ENCODE data around the gene ZMYND8.
"Not testable (repeated sequence)": the region's sequence is repeated elsewhere in the genome, so short reads cannot be mapped to it uniquely, and the experiment has no call there.

ZMYND8 gene

DNA sequence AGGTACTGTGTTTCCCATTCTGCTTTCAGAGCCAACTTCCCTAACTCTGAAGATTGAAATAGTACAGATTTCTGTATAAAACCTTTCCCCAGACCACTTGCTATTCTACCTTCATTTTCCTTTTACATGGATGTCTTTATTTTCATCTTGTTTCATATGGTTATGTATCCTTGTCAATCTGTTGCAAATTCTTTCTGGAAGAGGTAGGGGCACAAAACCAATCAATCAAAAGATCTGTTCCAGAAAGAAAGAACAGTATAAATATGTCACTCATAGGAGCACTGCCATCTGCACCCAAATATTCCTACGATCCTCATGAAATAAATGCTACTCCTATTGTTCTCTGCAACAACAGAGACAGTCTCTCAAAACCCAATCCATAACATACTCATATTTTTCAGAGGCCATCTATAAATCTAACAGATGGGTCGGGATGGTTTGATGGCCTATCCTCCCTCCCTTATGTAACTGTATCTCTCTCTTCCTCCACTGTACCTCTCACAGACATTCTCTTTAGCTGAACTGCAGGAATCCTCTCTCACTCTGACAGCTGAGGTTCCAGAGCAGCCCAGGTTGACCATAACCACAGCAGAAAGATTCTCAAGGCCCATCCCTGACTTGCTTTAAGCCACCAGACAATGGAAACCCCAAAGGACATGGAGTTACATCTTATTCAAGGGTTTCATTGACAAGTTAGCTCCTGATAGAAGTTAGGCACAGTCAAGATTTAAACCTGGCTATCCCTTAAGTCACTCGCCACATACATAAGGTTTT is 112.8 kb downstream of the ZMYND8 start:
- no peak overlapping the region for H3K4me3 ChIP-seq (ENCODE audit: low read depth in 1 of 2, low read length in 2 of 2)
- peaks cover 0 to 8% of the 10 kb centered on the region in 2 donors for H3K4me1 ChIP-seq (ENCODE audit: control insufficient read depth in 1 of 2, insufficient read depth in 2 of 2, low read length in 2 of 2)
- no peak overlapping the region for H3K27ac ChIP-seq (ENCODE audit: low read length)
- peaks cover 26 to 48% of the 10 kb centered on the region in 2 donors for H3K36me3 ChIP-seq (ENCODE audit: control insufficient read depth in 1 of 2, insufficient read depth in 2 of 2, low read length in 2 of 2)
- no peaks in the 10 kb centered on the region for H3K27me3 ChIP-seq (ENCODE audit: low read depth, low read length)
- H3K9me3 ChIP-seq (ENCODE audit: control insufficient read depth in 1 of 2, low read length in 2 of 2), result no peaks in the 10 kb centered on the region

DNA sequence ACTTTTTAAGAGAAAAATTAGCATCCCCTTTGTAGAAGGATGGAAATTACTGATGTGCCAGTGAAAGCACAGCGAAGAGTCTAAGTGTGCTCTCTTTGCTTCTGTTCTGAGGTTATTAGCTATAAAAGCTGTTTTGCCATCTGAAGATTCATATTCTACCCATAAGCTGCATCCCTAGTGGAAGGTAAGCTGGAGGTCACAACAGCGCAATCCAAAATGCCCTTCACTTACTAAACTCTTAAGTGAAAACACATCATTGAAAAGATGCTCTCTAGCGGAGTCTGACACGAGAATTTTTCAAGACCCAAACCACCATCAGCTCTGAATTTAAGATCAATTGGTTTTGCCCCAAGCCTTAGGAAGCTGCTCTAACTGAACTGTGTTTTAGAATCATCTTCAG is 113.5 kb downstream of the ZMYND8 start:
- no peaks in the 10 kb centered on the region for H3K9me3 ChIP-seq (ENCODE audit: control insufficient read depth in 1 of 2, low read length in 2 of 2)
- no peaks in the 10 kb centered on the region for H3K27me3 ChIP-seq (ENCODE audit: low read depth, low read length)
- no peak overlapping the region for H3K4me3 ChIP-seq (ENCODE audit: low read depth in 1 of 2, low read length in 2 of 2)
- H3K36me3 ChIP-seq (ENCODE audit: control insufficient read depth in 1 of 2, insufficient read depth in 2 of 2, low read length in 2 of 2), result peaks cover 26 to 44% of the 10 kb centered on the region in 2 donors
- H3K4me1 ChIP-seq (ENCODE audit: control insufficient read depth in 1 of 2, insufficient read depth in 2 of 2, low read length in 2 of 2), result peaks cover 0 to 8% of the 10 kb centered on the region in 2 donors
- no peak overlapping the region for H3K27ac ChIP-seq (ENCODE audit: low read length)

DNA sequence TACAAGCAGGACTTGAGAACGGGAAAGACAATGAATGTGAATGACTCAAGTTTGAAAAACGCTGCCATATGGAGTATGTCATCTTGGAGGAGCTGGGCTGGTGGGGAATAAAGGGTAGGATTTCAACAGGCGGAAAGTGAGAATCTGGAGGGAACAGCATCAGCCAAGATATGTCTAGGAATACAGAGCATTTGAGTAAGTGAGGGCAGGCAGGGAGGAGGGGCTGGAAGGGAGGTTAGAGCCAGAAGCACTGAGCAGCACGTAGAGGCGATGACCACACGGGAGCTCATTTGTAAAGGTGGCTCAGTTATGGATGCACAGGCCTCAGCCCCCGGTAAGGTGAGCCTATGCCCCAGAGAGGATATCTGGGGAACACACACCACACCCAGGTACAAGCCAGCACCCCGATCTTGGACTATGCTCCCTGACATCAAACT is 115.1 kb downstream of the ZMYND8 start:
- H3K4me1 ChIP-seq (ENCODE audit: control insufficient read depth in 1 of 2, insufficient read depth in 2 of 2, low read length in 2 of 2), result peaks cover 0 to 8% of the 10 kb centered on the region in 2 donors
- no peak overlapping the region for H3K4me3 ChIP-seq (ENCODE audit: low read depth in 1 of 2, low read length in 2 of 2)
- H3K9me3 ChIP-seq (ENCODE audit: control insufficient read depth in 1 of 2, low read length in 2 of 2), result no peaks in the 10 kb centered on the region
- H3K36me3 ChIP-seq (ENCODE audit: control insufficient read depth in 1 of 2, insufficient read depth in 2 of 2, low read length in 2 of 2), result peaks cover 30 to 43% of the 10 kb centered on the region in 2 donors
- no peaks in the 10 kb centered on the region for H3K27me3 ChIP-seq (ENCODE audit: low read depth, low read length)
- no peak overlapping the region for H3K27ac ChIP-seq (ENCODE audit: low read length)

- not testable (repeated sequence) for H3K4me1 ChIP-seq (ENCODE audit: control insufficient read depth in 1 of 2, insufficient read depth in 2 of 2, low read length in 2 of 2); H3K9me3 ChIP-seq (ENCODE audit: control insufficient read depth in 1 of 2, low read length in 2 of 2); H3K4me3 ChIP-seq (ENCODE audit: low read depth in 1 of 2, low read length in 2 of 2); H3K27me3 ChIP-seq (ENCODE audit: low read depth, low read length); H3K27ac ChIP-seq (ENCODE audit: low read length)
- peaks cover 31 to 44% of the 10 kb centered on the region in 2 donors for H3K36me3 ChIP-seq (ENCODE audit: control insufficient read depth in 1 of 2, insufficient read depth in 2 of 2, low read length in 2 of 2)
Measured at GRCh38 chr20:47240096-47240495, 116.4 kb downstream of the ZMYND8 start.

DNA sequence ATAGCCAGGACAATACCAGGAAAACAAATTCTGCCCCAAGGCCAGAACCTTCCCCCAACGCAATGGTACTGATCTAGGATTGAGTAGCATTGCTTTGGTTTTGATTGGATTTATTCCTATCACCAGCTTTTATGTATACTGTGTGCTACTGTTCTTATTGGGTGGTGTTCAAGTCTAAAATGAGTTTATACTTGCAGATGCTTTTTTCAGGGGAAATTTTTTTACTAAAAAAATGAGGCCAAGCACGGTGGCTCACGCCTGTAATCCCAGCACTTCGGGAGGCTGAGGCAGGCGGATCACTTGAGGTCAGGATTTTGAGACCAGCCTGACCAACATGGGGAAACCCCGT is 116.8 kb downstream of the ZMYND8 start:
- H3K27me3 ChIP-seq (ENCODE audit: low read depth, low read length), result no peaks in the 10 kb centered on the region
- H3K9me3 ChIP-seq (ENCODE audit: control insufficient read depth in 1 of 2, low read length in 2 of 2), result no peaks in the 10 kb centered on the region
- no peak overlapping the region for H3K4me3 ChIP-seq (ENCODE audit: low read depth in 1 of 2, low read length in 2 of 2)
- peaks cover 33 to 43% of the 10 kb centered on the region in 2 donors for H3K36me3 ChIP-seq (ENCODE audit: control insufficient read depth in 1 of 2, insufficient read depth in 2 of 2, low read length in 2 of 2)
- peaks cover 0 to 8% of the 10 kb centered on the region in 2 donors for H3K4me1 ChIP-seq (ENCODE audit: control insufficient read depth in 1 of 2, insufficient read depth in 2 of 2, low read length in 2 of 2)
- H3K27ac ChIP-seq (ENCODE audit: low read length), result no peak overlapping the region

DNA sequence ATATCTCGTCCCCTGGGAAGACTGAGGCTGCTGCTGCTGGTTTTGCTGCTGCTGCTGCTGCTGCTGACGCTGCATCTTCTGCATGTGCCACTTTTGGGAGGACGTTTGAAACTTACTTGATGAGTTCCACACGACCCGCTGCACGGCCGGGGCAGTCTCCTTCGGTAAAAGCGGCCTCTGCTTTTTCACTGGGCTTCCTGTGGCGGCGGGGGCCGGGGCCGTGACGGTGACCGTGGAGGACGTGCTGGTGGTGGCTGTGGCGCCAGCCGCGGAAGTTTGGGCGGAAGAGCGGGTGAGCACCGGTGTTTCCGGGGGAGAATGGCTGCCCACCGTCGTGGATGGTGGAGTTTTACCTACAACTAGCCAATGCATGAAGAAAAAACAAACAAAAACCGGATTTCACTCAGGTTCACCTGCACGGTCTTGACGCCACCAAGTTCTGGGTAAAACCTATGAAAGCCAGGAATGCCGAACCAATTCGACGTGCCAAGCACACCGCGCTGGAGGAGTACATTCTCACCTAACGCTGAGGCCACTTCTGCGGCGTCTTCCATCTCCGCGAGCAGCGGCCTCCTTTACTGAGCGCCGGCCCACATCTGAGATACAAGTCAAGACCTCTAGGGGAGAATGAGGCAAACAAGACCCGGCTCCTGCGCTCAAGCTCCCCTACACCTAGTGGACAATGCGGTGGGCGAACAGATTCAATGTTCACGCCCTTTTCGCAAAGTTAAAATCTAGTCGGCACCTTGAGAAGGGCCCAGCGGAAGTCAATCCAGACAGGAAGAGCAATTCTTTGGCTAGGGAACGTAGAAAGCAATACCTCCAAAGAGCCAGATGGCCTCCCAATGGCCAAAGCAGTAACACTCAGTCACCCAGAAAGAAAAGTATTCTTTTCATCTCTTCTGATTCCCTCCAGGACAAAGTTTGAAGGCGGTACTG is 117.5 kb downstream of the ZMYND8 start:
- no peak overlapping the region for H3K4me3 ChIP-seq (ENCODE audit: low read depth in 1 of 2, low read length in 2 of 2)
- no peak overlapping the region for H3K27ac ChIP-seq (ENCODE audit: low read length)
- no peaks in the 10 kb centered on the region for H3K9me3 ChIP-seq (ENCODE audit: control insufficient read depth in 1 of 2, low read length in 2 of 2)
- H3K27me3 ChIP-seq (ENCODE audit: low read depth, low read length), result no peaks in the 10 kb centered on the region
- peaks cover 0 to 8% of the 10 kb centered on the region in 2 donors for H3K4me1 ChIP-seq (ENCODE audit: control insufficient read depth in 1 of 2, insufficient read depth in 2 of 2, low read length in 2 of 2)
- H3K36me3 ChIP-seq (ENCODE audit: control insufficient read depth in 1 of 2, insufficient read depth in 2 of 2, low read length in 2 of 2), result peaks cover 39 to 50% of the 10 kb centered on the region in 2 donors

- H3K27me3 ChIP-seq (ENCODE audit: low read depth, low read length), result no peaks in the 10 kb centered on the region
- no peak overlapping the region for H3K27ac ChIP-seq (ENCODE audit: low read length)
- H3K36me3 ChIP-seq (ENCODE audit: control insufficient read depth in 1 of 2, insufficient read depth in 2 of 2, low read length in 2 of 2), result peaks cover 48 to 59% of the 10 kb centered on the region in 2 donors
- peaks cover 0 to 8% of the 10 kb centered on the region in 2 donors for H3K4me1 ChIP-seq (ENCODE audit: control insufficient read depth in 1 of 2, insufficient read depth in 2 of 2, low read length in 2 of 2)
- no peaks in the 10 kb centered on the region for H3K9me3 ChIP-seq (ENCODE audit: control insufficient read depth in 1 of 2, low read length in 2 of 2)
- H3K4me3 ChIP-seq (ENCODE audit: low read depth in 1 of 2, low read length in 2 of 2), result no peak overlapping the region
Measured at GRCh38 chr20:47237715-47238114, 118.8 kb downstream of the ZMYND8 start.

GRCh38 chr20:47236639-47236900 is 119.9 kb downstream of the ZMYND8 start:
- peaks cover 50 to 59% of the 10 kb centered on the region in 2 donors for H3K36me3 ChIP-seq (ENCODE audit: control insufficient read depth in 1 of 2, insufficient read depth in 2 of 2, low read length in 2 of 2)
- no peaks in the 10 kb centered on the region for H3K9me3 ChIP-seq (ENCODE audit: control insufficient read depth in 1 of 2, low read length in 2 of 2)
- no peaks in the 10 kb centered on the region for H3K4me1 ChIP-seq (ENCODE audit: control insufficient read depth in 1 of 2, insufficient read depth in 2 of 2, low read length in 2 of 2)
- no peak overlapping the region for H3K27ac ChIP-seq (ENCODE audit: low read length)
- no peak overlapping the region for H3K4me3 ChIP-seq (ENCODE audit: low read depth in 1 of 2, low read length in 2 of 2)
- no peaks in the 10 kb centered on the region for H3K27me3 ChIP-seq (ENCODE audit: low read depth, low read length)

DNA sequence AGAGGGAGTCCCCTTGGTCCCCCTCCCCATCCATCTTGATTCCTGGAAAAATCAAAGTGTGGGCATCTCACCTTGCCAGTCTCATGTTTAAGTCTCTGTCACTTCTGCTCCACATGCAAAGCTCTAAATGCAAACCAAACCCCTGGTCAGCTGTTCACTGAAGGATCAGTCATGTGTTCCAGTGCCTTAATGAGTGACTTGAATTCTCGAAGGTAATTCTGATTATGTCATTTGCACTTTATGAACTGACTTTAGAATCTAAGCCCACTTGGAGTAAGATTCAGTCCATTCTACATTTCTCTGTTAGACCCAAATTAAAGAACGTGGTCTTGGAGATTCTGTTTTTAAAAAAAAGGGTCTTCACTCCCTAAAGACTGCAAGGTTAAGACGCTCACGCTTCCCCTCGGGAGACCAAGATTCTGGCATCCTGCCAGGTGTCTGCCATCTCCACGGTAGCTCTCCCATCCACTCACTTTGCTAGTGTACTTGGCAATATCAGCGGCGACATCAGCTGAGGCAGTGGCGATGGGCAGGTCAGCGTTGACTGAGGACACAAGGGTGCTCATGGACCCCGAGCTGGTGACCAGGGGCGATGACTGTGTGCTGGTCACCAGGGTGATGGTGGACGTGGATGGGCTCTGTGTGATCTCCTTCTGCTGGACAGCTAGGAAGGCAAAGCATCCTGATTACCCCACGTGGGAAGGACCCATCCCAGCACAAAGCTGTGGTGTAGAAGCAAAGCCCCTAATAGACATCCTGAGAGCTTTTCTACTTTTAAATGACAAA is 120.5 kb downstream of the ZMYND8 start:
- Histone ChIP-seq H3K9me3 (ENCODE audit: control insufficient read depth in 1 of 2, low read length in 2 of 2) (no peaks in the 10 kb centered on the region), H3K36me3 (ENCODE audit: control insufficient read depth in 1 of 2, insufficient read depth in 2 of 2, low read length in 2 of 2) (peaks cover 55 to 59% of the 10 kb centered on the region in 2 donors), H3K27me3 (ENCODE audit: low read depth, low read length) (no peaks in the 10 kb centered on the region), H3K4me3 (ENCODE audit: low read depth in 1 of 2, low read length in 2 of 2) (no peak overlapping the region), H3K4me1 (ENCODE audit: control insufficient read depth in 1 of 2, insufficient read depth in 2 of 2, low read length in 2 of 2) (no peaks in the 10 kb centered on the region), H3K27ac (ENCODE audit: low read length) (no peak overlapping the region)

DNA sequence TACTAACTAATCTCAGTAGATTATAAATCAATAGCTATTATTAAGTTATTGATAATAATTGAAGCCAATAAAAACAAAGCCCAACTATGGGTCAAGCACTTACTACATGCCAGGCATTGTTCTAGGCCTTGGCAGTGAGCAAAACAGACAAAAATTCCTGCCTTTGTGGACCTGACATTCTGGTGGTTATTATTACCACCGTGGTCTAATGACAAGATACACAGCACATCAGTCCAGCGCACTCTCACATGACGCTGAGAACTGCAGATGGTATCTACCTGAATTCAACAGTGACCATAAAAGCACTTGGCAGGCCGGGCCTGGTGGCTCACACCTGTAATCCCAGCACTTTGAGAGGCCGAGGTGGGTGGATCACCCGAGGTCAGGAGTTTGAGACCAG is 121.4 kb downstream of the ZMYND8 start:
- Histone ChIP-seq H3K36me3 (ENCODE audit: control insufficient read depth in 1 of 2, insufficient read depth in 2 of 2, low read length in 2 of 2) (peaks cover 55 to 60% of the 10 kb centered on the region in 2 donors), H3K4me1 (ENCODE audit: control insufficient read depth in 1 of 2, insufficient read depth in 2 of 2, low read length in 2 of 2) (no peaks in the 10 kb centered on the region)

More for the DNA sequence above, 121.4 kb downstream of the ZMYND8 start:
- H3K4me3 ChIP-seq (ENCODE audit: low read depth in 1 of 2, low read length in 2 of 2), result no peak overlapping the region
- no peak overlapping the region for H3K27ac ChIP-seq (ENCODE audit: low read length)
- H3K9me3 ChIP-seq (ENCODE audit: control insufficient read depth in 1 of 2, low read length in 2 of 2), result no peaks in the 10 kb centered on the region
- no peaks in the 10 kb centered on the region for H3K27me3 ChIP-seq (ENCODE audit: low read depth, low read length)

Data from muscle layer of duodenum (tissue), 2 donors.